ENCODE data around the gene COLEC11.

The COLEC11 gene

DNA sequence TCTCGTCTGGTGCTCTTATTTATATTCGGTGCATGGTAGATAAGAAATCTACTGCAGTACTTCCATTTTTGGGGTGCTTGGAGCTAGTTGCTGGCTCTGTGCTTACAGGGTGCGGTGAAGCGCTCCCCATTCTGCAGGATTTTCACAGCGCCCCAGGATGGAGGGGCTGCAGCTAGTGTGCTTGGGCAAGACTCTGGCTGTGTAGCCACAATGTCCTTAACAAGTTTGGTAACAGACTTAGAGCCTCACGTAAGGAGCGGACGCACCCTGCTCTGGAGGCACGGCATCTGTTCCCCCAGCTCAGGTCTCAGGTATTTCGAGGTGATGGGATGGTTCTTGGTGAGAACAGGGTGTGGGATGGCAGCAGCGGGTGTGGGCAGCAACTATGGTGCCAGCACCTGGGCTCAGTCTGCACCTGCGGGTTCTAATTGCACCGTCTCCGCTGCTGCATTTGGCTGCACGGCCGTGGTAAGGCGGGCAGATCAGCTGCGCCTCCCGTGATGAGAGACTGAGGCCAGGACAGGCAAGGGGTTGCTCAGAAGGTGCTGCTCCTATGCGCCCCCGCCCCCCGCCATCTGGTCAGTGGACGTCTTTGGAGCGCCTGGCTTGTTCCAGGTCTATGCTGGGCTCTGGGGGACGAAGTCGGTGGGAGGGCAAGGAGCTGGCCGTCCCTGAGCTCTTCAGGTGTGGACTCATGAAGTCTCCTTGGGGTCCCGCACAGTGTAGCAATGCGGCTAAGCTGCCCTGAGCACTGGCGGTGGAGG is 43.0 kb downstream of the COLEC11 start:
- CTCF ChIA-PET: no interaction called here
- POLR2A ChIA-PET: no interaction called here
- Histone ChIP-seq H3K27ac (ENCODE audit: extremely low read depth, low read depth, low read length) (no peak overlapping the region), H3K4me1 (ENCODE audit: control insufficient read depth, insufficient read depth, low read length) (no peaks in the 10 kb centered on the region), H3K9me3 (ENCODE audit: control insufficient read depth, insufficient read depth, low read depth, low read length) (no peaks in the 10 kb centered on the region), H3K36me3 (ENCODE audit: control insufficient read depth in 2 of 2, insufficient read depth in 1 of 2, low read length in 2 of 2) (no peaks in the 10 kb centered on the region), H3K4me3 (ENCODE audit: low read depth, low read length) (no peak overlapping the region)
- TF ChIP-seq ZNF621 (tag by site-specific recombination; IDR thresholded peaks at IDR 0.05): no peak
- no peak for TF ChIP-seq ZNF324 (tag by site-specific recombination; IDR thresholded peaks at IDR 0.05)
- no peak for TF ChIP-seq ZIC2 (tag by site-specific recombination; IDR thresholded peaks at IDR 0.05)
- no peak for TF ChIP-seq REPIN1 (tag by site-specific recombination; IDR thresholded peaks at IDR 0.05; ENCODE audit: low read depth)
- TF ChIP-seq, protein P1, sequence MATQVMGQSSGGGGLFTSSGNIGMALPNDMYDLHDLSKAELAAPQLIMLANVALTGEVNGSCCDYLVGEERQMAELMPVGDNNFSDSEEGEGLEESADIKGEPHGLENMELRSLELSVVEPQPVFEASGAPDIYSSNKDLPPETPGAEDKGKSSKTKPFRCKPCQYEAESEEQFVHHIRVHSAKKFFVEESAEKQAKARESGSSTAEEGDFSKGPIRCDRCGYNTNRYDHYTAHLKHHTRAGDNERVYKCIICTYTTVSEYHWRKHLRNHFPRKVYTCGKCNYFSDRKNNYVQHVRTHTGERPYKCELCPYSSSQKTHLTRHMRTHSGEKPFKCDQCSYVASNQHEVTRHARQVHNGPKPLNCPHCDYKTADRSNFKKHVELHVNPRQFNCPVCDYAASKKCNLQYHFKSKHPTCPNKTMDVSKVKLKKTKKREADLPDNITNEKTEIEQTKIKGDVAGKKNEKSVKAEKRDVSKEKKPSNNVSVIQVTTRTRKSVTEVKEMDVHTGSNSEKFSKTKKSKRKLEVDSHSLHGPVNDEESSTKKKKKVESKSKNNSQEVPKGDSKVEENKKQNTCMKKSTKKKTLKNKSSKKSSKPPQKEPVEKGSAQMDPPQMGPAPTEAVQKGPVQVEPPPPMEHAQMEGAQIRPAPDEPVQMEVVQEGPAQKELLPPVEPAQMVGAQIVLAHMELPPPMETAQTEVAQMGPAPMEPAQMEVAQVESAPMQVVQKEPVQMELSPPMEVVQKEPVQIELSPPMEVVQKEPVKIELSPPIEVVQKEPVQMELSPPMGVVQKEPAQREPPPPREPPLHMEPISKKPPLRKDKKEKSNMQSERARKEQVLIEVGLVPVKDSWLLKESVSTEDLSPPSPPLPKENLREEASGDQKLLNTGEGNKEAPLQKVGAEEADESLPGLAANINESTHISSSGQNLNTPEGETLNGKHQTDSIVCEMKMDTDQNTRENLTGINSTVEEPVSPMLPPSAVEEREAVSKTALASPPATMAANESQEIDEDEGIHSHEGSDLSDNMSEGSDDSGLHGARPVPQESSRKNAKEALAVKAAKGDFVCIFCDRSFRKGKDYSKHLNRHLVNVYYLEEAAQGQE (tag by site-specific recombination; IDR thresholded peaks at IDR 0.05): no peak
- no peak for TF ChIP-seq ZNF776 (tag by site-specific recombination; IDR thresholded peaks at IDR 0.05; ENCODE audit: borderline replicate concordance)
- no peak for TF ChIP-seq ZNF391 (tag by site-specific recombination; IDR thresholded peaks at IDR 0.05; ENCODE audit: borderline replicate concordance, low read depth)
- no peak for TF ChIP-seq ZNF394 (tag by site-specific recombination; IDR thresholded peaks at IDR 0.05; ENCODE audit: borderline replicate concordance)

DNA sequence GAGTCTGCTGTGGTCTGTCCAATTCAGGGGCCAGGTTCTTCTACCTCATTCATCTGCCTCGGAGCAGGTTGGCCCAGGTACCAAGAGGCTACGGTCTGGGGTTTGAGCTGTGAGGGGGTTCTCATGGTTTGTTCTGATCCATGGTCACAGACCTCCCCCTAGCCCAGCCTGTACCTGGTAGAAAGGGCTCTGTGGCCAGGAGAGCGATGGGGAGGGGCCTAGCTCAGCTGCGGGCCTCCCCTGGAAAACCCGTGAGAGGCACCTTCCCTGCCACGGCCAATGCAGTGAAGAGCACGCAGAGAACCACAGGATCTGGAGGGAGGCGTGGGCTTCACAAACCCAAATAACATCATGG is 43.5 kb downstream of the COLEC11 start:
- CTCF ChIA-PET: no interaction called here
- Histone ChIP-seq H3K27ac (ENCODE audit: extremely low read depth, low read depth, low read length) (no peak overlapping the region), H3K36me3 (ENCODE audit: control insufficient read depth in 2 of 2, insufficient read depth in 1 of 2, low read length in 2 of 2) (no peaks in the 10 kb centered on the region), H3K4me1 (ENCODE audit: control insufficient read depth, insufficient read depth, low read length) (no peaks in the 10 kb centered on the region), H3K4me3 (ENCODE audit: low read depth, low read length) (no peak overlapping the region), H3K9me3 (ENCODE audit: control insufficient read depth, insufficient read depth, low read depth, low read length) (no peaks in the 10 kb centered on the region)
- POLR2A ChIA-PET: no interaction called here
- TF ChIP-seq, protein P2, sequence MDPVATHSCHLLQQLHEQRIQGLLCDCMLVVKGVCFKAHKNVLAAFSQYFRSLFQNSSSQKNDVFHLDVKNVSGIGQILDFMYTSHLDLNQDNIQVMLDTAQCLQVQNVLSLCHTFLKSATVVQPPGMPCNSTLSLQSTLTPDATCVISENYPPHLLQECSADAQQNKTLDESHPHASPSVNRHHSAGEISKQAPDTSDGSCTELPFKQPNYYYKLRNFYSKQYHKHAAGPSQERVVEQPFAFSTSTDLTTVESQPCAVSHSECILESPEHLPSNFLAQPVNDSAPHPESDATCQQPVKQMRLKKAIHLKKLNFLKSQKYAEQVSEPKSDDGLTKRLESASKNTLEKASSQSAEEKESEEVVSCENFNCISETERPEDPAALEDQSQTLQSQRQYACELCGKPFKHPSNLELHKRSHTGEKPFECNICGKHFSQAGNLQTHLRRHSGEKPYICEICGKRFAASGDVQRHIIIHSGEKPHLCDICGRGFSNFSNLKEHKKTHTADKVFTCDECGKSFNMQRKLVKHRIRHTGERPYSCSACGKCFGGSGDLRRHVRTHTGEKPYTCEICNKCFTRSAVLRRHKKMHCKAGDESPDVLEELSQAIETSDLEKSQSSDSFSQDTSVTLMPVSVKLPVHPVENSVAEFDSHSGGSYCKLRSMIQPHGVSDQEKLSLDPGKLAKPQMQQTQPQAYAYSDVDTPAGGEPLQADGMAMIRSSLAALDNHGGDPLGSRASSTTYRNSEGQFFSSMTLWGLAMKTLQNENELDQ (tag by site-specific recombination; IDR thresholded peaks at IDR 0.05; ENCODE audit: low read depth): no peak
- TF ChIP-seq, protein P3, sequence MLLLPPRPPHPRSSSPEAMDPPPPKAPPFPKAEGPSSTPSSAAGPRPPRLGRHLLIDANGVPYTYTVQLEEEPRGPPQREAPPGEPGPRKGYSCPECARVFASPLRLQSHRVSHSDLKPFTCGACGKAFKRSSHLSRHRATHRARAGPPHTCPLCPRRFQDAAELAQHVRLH (tag by site-specific recombination; IDR thresholded peaks at IDR 0.05): no peak
- no peak for TF ChIP-seq ZNF561 (tag by site-specific recombination; IDR thresholded peaks at IDR 0.05; ENCODE audit: borderline replicate concordance)
- TF ChIP-seq, protein P4, sequence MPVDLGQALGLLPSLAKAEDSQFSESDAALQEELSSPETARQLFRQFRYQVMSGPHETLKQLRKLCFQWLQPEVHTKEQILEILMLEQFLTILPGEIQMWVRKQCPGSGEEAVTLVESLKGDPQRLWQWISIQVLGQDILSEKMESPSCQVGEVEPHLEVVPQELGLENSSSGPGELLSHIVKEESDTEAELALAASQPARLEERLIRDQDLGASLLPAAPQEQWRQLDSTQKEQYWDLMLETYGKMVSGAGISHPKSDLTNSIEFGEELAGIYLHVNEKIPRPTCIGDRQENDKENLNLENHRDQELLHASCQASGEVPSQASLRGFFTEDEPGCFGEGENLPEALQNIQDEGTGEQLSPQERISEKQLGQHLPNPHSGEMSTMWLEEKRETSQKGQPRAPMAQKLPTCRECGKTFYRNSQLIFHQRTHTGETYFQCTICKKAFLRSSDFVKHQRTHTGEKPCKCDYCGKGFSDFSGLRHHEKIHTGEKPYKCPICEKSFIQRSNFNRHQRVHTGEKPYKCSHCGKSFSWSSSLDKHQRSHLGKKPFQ (tag by site-specific recombination; IDR thresholded peaks at IDR 0.05): no peak
- TF ChIP-seq SP3 (tag by site-specific recombination; IDR thresholded peaks at IDR 0.05): no peak
- no peak for TF ChIP-seq ZNF366 (tag by site-specific recombination; conservative IDR thresholded peaks at IDR 0.05)
- TF ChIP-seq, protein P5, sequence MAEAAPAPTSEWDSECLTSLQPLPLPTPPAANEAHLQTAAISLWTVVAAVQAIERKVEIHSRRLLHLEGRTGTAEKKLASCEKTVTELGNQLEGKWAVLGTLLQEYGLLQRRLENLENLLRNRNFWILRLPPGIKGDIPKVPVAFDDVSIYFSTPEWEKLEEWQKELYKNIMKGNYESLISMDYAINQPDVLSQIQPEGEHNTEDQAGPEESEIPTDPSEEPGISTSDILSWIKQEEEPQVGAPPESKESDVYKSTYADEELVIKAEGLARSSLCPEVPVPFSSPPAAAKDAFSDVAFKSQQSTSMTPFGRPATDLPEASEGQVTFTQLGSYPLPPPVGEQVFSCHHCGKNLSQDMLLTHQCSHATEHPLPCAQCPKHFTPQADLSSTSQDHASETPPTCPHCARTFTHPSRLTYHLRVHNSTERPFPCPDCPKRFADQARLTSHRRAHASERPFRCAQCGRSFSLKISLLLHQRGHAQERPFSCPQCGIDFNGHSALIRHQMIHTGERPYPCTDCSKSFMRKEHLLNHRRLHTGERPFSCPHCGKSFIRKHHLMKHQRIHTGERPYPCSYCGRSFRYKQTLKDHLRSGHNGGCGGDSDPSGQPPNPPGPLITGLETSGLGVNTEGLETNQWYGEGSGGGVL (tag by site-specific recombination; IDR thresholded peaks at IDR 0.05): no peak
- no peak for TF ChIP-seq TCF7L2 (IDR thresholded peaks at IDR 0.05; ENCODE audit: borderline replicate concordance, low read depth, low read length)
- TF ChIP-seq ZNF670 (tag by site-specific recombination; IDR thresholded peaks at IDR 0.05; ENCODE audit: low read depth): no peak
- TF ChIP-seq IKZF3 (tag by site-specific recombination; IDR thresholded peaks at IDR 0.05): no peak
- TF ChIP-seq, protein P6, sequence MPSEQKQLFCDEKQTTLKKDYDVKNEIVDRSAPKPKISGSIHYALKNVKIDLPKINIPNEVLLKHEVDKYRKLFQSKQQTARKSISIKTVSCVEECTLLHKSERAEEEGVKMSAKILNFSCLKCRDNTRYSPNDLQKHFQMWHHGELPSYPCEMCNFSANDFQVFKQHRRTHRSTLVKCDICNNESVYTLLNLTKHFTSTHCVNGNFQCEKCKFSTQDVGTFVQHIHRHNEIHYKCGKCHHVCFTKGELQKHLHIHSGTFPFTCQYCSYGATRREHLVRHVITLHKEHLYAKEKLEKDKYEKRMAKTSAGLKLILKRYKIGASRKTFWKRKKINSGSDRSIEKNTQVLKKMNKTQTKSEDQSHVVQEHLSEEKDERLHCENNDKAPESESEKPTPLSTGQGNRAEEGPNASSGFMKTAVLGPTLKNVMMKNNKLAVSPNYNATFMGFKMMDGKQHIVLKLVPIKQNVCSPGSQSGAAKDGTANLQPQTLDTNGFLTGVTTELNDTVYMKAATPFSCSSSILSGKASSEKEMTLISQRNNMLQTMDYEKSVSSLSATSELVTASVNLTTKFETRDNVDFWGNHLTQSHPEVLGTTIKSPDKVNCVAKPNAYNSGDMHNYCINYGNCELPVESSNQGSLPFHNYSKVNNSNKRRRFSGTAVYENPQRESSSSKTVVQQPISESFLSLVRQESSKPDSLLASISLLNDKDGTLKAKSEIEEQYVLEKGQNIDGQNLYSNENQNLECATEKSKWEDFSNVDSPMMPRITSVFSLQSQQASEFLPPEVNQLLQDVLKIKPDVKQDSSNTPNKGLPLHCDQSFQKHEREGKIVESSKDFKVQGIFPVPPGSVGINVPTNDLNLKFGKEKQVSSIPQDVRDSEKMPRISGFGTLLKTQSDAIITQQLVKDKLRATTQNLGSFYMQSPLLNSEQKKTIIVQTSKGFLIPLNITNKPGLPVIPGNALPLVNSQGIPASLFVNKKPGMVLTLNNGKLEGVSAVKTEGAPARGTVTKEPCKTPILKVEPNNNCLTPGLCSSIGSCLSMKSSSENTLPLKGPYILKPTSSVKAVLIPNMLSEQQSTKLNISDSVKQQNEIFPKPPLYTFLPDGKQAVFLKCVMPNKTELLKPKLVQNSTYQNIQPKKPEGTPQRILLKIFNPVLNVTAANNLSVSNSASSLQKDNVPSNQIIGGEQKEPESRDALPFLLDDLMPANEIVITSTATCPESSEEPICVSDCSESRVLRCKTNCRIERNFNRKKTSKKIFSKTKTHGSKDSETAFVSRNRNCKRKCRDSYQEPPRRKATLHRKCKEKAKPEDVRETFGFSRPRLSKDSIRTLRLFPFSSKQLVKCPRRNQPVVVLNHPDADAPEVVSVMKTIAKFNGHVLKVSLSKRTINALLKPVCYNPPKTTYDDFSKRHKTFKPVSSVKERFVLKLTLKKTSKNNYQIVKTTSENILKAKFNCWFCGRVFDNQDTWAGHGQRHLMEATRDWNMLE (tag by site-specific recombination; conservative IDR thresholded peaks at IDR 0.05; ENCODE audit: low read depth): no peak

All from HEK293 (cell line).